ENCODE results near the gene DNAJC5G. TPM values are rescaled to one million over a fixed set of nuclear protein-coding genes. Genes with fewer than 3 reads are reported as not detected.

The DNAJC5G gene
- total RNA-seq, 4 donors from 2014 or later: not detected

- intact Hi-C loops (cut with DNase I; ENCODE audit: low total_unique reads): no loop called here
- no peak for DNase-seq (ENCODE audit: low spot score in 2 of 2)
- TF ChIP-seq, protein P1, sequence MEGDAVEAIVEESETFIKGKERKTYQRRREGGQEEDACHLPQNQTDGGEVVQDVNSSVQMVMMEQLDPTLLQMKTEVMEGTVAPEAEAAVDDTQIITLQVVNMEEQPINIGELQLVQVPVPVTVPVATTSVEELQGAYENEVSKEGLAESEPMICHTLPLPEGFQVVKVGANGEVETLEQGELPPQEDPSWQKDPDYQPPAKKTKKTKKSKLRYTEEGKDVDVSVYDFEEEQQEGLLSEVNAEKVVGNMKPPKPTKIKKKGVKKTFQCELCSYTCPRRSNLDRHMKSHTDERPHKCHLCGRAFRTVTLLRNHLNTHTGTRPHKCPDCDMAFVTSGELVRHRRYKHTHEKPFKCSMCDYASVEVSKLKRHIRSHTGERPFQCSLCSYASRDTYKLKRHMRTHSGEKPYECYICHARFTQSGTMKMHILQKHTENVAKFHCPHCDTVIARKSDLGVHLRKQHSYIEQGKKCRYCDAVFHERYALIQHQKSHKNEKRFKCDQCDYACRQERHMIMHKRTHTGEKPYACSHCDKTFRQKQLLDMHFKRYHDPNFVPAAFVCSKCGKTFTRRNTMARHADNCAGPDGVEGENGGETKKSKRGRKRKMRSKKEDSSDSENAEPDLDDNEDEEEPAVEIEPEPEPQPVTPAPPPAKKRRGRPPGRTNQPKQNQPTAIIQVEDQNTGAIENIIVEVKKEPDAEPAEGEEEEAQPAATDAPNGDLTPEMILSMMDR (IDR thresholded peaks at IDR 0.05): no peak
- TF ChIP-seq POLR2A (IDR thresholded peaks at IDR 0.05): no peak
- H3K4me3 ChIP-seq (ENCODE audit: low read depth, poor library complexity, severe bottlenecking): peak overlapping the region; percentile 79
- WGBS, 2 donors: 17 to 18% methylated on average over 5 of the region's 5 CpGs
These were observed 48.5 kb downstream of the DNAJC5G start for GRCh38 chr2:27323596-27324285.

- TF ChIP-seq, protein P1 (IDR thresholded peaks at IDR 0.05): no peak
- TF ChIP-seq POLR2A (IDR thresholded peaks at IDR 0.05): no peak
- intact Hi-C loops (cut with DNase I; ENCODE audit: low total_unique reads): no loop called here
- no peak for DNase-seq (ENCODE audit: low spot score in 2 of 2)
- no peak overlapping the region for H3K4me3 ChIP-seq (ENCODE audit: low read depth, poor library complexity, severe bottlenecking)
- WGBS, 2 donors: 91 to 93% methylated on average over 5 of the region's 5 CpGs
These were observed 49.5 kb downstream of the DNAJC5G start for GRCh38 chr2:27324720-27325119.

Other genes with a start within 250 kb of the DNAJC5G start
- 10 to 100 TPM; 30.3 to 43.9 (median 32.0) TPM for gene TMEM214, start 242.5 kb upstream of the DNAJC5G start, total RNA-seq
- 10 to 100 TPM in 3 of 4 donors, 1 to 10 TPM in 1; 9.4 to 17.0 (median 16.4) TPM for gene AGBL5, start 223.8 kb upstream of the DNAJC5G start, total RNA-seq
- 100 to 1,000 TPM; 144 to 236 (median 195) TPM for gene OST4, start 203.8 kb upstream of the DNAJC5G start, total RNA-seq
- gene EMILIN1, start 196.8 kb upstream of the DNAJC5G start, total RNA-seq: 10 to 100 TPM in 1 of 4 donors, 1 to 10 TPM in 3; 3.6 to 17.9 (median 7.9) TPM
- gene KHK, start 188.7 kb upstream of the DNAJC5G start, total RNA-seq: 10 to 100 TPM in 1 of 4 donors, 1 to 10 TPM in 3; 2.5 to 10.4 (median 3.3) TPM
- gene CGREF1, start 156.3 kb upstream of the DNAJC5G start, total RNA-seq: 1 to 10 TPM in 1 of 4 donors, under 1 TPM in 3; 0.34 to 2.1 (median 0.48) TPM
- gene ABHD1, start 151.6 kb upstream of the DNAJC5G start, total RNA-seq: under 1 TPM in 2 of 4 donors, not detected in 2; 0.57 to 0.94 TPM
- 10 to 100 TPM; 41.2 to 76.5 (median 53.5) TPM for gene PREB, start 140.8 kb upstream of the DNAJC5G start, total RNA-seq
- gene PRR30, start 136.0 kb upstream of the DNAJC5G start, total RNA-seq: not detected
- not detected for gene TCF23, start 126.4 kb upstream of the DNAJC5G start, total RNA-seq
- gene ATRAID, start 63.4 kb upstream of the DNAJC5G start, total RNA-seq: 100 to 1,000 TPM; 107 to 121 (median 114) TPM
- gene SLC5A6, start 63.2 kb upstream of the DNAJC5G start, total RNA-seq: 10 to 100 TPM; 11.6 to 24.6 (median 17.0) TPM
- 10 to 100 TPM in 3 of 4 donors, 1 to 10 TPM in 1; 9.0 to 28.8 (median 17.4) TPM for gene CAD, start 58.1 kb upstream of the DNAJC5G start, total RNA-seq
- under 1 TPM in 1 of 4 donors, not detected in 3; 0.15 TPM for gene SLC30A3, start 12.4 kb upstream of the DNAJC5G start, total RNA-seq
- gene TRIM54, start 7.0 kb downstream of the DNAJC5G start, total RNA-seq: not detected
- 1 to 10 TPM in 2 of 4 donors, under 1 TPM in 1, not detected in 1; 0.84 to 8.8 (median 1.3) TPM for gene UCN, start 33.0 kb downstream of the DNAJC5G start, total RNA-seq
- gene MPV17, start 47.7 kb downstream of the DNAJC5G start, total RNA-seq: 10 to 100 TPM; 27.2 to 44.8 (median 37.0) TPM
- 100 to 1,000 TPM in 1 of 4 donors, 10 to 100 TPM in 3; 54.3 to 125 (median 62.9) TPM for gene GTF3C2, start 81.3 kb downstream of the DNAJC5G start, total RNA-seq
- 10 to 100 TPM; 49.3 to 64.3 (median 57.2) TPM for gene EIF2B4, start 94.9 kb downstream of the DNAJC5G start, total RNA-seq
- 100 to 1,000 TPM in 1 of 4 donors, 10 to 100 TPM in 3; 72.3 to 101 (median 80.2) TPM for gene SNX17, start 95.2 kb downstream of the DNAJC5G start, total RNA-seq
- 10 to 100 TPM in 3 of 4 donors, 1 to 10 TPM in 1; 8.3 to 14.9 (median 11.5) TPM for gene ZNF513, start 105.3 kb downstream of the DNAJC5G start, total RNA-seq
- 10 to 100 TPM; 40.2 to 50.3 (median 48.1) TPM for gene PPM1G, start 134.2 kb downstream of the DNAJC5G start, total RNA-seq
- gene NRBP1, start 153.2 kb downstream of the DNAJC5G start, total RNA-seq: 10 to 100 TPM; 60.9 to 79.7 (median 68.3) TPM
- 10 to 100 TPM; 22.2 to 28.0 (median 25.6) TPM for gene KRTCAP3, start 166.9 kb downstream of the DNAJC5G start, total RNA-seq
- gene IFT172, start 214.3 kb downstream of the DNAJC5G start, total RNA-seq: 10 to 100 TPM; 13.2 to 18.8 (median 14.4) TPM
- 1 to 10 TPM; 2.6 to 9.1 (median 5.0) TPM for gene FNDC4, start 219.8 kb downstream of the DNAJC5G start, total RNA-seq
- gene GCKR, start 221.4 kb downstream of the DNAJC5G start, total RNA-seq: not detected